ENCODE measurements around the gene DLGAP1. TPM values are rescaled to one million over a fixed set of nuclear protein-coding genes. Genes with fewer than 3 reads are reported as not detected.

DLGAP1 gene
- polyA plus RNA-seq, 1 of the 3 experiments (the other 2 are of a cell fraction) = not detected

DNA sequence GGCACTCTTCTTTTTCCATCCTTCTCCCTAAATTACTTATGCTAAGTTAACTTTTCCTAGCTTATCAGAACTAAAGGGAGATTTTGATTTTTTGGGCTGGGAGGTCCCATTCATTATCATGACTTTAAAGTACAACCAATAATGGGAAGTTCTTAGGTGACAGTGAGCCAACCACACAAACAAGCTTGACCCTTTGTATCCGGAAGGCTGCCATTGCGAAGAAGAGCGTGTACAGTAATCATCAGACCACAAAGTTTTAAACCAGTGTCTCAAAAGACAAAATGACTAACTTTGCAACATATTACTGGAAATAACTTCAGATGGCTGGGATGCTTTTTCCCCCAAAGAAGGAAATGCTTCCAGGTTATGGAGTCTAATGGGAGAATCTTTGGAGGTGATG is 707.0 kb downstream of the DLGAP1 start:
- Histone ChIP-seq H3K79me2 (ENCODE audit: insufficient read depth) (no peaks in the 10 kb centered on the region), H3K4me3 (ENCODE audit: low read depth in 2 of 2, low read length in 1 of 2) (no peak overlapping the region), H3K9ac (no peak overlapping the region), H3K27ac (ENCODE audit: low read depth in 2 of 2, low read length in 1 of 2) (no peak overlapping the region), H3K4me1 (ENCODE audit: control insufficient read depth in 1 of 2, insufficient read depth in 2 of 2, low read depth in 1 of 2, low read length in 1 of 2) (peaks cover 0 to 4% of the 10 kb centered on the region in 2 experiments; a peak in 1 of 4 replicates), H3K9me2 (no peaks in the 10 kb centered on the region), H3K4me2 (no peak overlapping the region), H2AFZ (ENCODE audit: low read depth) (no peak overlapping the region), H3K27me3 (ENCODE audit: insufficient read depth) (no peaks in the 10 kb centered on the region; the same call in 1 of the 2 replicates), H3K9me3 (no peaks in the 10 kb centered on the region), H3F3A (replicated peaks; ENCODE audit: insufficient read depth) (no peaks in the 10 kb centered on the region), H3K36me3 (replicated peaks in 1 of 2; ENCODE audit: control insufficient read depth in 1 of 2, insufficient read depth in 2 of 2, low read length in 1 of 2) (no peaks in the 10 kb centered on the region), H4K20me1 (ENCODE audit: insufficient read depth) (no peaks in the 10 kb centered on the region)
- ChIA-PET POLR2A (no interaction called here), CTCF (no interaction called here)
- TF ChIP-seq, protein P1, sequence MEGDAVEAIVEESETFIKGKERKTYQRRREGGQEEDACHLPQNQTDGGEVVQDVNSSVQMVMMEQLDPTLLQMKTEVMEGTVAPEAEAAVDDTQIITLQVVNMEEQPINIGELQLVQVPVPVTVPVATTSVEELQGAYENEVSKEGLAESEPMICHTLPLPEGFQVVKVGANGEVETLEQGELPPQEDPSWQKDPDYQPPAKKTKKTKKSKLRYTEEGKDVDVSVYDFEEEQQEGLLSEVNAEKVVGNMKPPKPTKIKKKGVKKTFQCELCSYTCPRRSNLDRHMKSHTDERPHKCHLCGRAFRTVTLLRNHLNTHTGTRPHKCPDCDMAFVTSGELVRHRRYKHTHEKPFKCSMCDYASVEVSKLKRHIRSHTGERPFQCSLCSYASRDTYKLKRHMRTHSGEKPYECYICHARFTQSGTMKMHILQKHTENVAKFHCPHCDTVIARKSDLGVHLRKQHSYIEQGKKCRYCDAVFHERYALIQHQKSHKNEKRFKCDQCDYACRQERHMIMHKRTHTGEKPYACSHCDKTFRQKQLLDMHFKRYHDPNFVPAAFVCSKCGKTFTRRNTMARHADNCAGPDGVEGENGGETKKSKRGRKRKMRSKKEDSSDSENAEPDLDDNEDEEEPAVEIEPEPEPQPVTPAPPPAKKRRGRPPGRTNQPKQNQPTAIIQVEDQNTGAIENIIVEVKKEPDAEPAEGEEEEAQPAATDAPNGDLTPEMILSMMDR (IDR thresholded peaks at IDR 0.05) = no peak
- no peak for TF ChIP-seq SMC3 (IDR thresholded peaks at IDR 0.05; ENCODE audit: low read depth, low read length)
- no peak for TF ChIP-seq TEAD4 (IDR thresholded peaks at IDR 0.05; ENCODE audit: borderline replicate concordance, insufficient read depth)
- no peak for TF ChIP-seq CHD2 (IDR thresholded peaks at IDR 0.05; ENCODE audit: low read length, partially characterized antibody)
- TF ChIP-seq IRF3 (IDR thresholded peaks at IDR 0.05; ENCODE audit: low read depth, low read length) = no peak
- TF ChIP-seq GATA2 (CRISPR knock-in tag; IDR thresholded peaks at IDR 0.05) = no peak
- TF ChIP-seq, protein P2, sequence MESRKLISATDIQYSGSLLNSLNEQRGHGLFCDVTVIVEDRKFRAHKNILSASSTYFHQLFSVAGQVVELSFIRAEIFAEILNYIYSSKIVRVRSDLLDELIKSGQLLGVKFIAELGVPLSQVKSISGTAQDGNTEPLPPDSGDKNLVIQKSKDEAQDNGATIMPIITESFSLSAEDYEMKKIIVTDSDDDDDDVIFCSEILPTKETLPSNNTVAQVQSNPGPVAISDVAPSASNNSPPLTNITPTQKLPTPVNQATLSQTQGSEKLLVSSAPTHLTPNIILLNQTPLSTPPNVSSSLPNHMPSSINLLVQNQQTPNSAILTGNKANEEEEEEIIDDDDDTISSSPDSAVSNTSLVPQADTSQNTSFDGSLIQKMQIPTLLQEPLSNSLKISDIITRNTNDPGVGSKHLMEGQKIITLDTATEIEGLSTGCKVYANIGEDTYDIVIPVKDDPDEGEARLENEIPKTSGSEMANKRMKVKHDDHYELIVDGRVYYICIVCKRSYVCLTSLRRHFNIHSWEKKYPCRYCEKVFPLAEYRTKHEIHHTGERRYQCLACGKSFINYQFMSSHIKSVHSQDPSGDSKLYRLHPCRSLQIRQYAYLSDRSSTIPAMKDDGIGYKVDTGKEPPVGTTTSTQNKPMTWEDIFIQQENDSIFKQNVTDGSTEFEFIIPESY (IDR thresholded peaks at IDR 0.05; ENCODE audit: borderline replicate concordance, low read depth) = no peak
- TF ChIP-seq TCF12 (IDR thresholded peaks at IDR 0.05) = no peak
- TF ChIP-seq RXRA (IDR thresholded peaks at IDR 0.05; ENCODE audit: borderline replicate concordance, low read depth) = no peak
- DNase-seq = no peak
- 14% methylated on average over 3 of the region's 3 CpGs for WGBS (ENCODE audit: low lambda C conversion rate)

DNA sequence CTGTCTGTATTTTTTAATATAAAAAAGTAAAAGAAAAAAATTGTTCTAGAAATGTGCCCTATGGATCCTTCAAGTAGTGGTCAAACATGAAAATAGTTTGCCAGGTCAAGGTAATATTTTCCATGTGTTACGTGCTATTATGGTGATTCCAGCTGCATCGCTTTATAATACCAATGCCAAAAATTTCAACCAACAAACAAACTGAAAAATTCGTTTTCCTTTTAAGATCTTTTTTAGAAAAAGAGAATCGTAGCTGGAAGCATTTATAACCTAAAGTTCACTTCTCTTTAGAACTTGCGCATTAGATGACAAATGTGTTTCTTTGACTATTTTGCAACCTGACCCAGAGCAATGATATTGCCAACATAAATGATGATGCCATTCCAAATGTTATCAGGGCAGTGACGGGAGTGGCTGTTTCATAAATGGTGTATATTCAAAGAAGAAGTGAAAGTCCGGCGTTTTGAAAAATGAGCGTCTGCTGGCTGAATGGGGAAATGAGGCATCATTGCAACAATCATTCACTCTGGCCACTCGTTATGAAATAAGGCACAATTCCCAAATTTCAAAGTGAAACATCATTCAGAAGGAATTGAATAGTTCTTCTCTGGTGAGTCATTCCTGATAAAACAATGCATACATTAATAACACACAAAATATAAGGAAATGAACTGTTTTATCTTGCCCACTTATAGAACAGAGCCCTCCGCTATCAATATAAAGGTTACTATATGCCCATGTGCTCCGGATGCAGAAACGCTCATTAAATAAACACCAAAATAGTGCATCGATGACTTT is 707.7 kb downstream of the DLGAP1 start:
- Histone ChIP-seq H3K27ac (ENCODE audit: low read depth in 2 of 2, low read length in 1 of 2) (no peak overlapping the region), H3K27me3 (ENCODE audit: insufficient read depth) (no peaks in the 10 kb centered on the region; the same call in 1 of the 2 replicates), H3K4me1 (ENCODE audit: control insufficient read depth in 1 of 2, insufficient read depth in 2 of 2, low read depth in 1 of 2, low read length in 1 of 2) (peaks cover 0 to 4% of the 10 kb centered on the region in 2 experiments; a peak in 1 of 4 replicates), H3K9me2 (no peaks in the 10 kb centered on the region), H3F3A (replicated peaks; ENCODE audit: insufficient read depth) (no peaks in the 10 kb centered on the region), H3K4me2 (no peak overlapping the region), H3K36me3 (replicated peaks in 1 of 2; ENCODE audit: control insufficient read depth in 1 of 2, insufficient read depth in 2 of 2, low read length in 1 of 2) (no peaks in the 10 kb centered on the region), H3K9ac (no peak overlapping the region), H3K79me2 (ENCODE audit: insufficient read depth) (no peaks in the 10 kb centered on the region), H3K4me3 (ENCODE audit: low read depth in 2 of 2, low read length in 1 of 2) (no peak overlapping the region), H2AFZ (ENCODE audit: low read depth) (no peak overlapping the region), H4K20me1 (ENCODE audit: insufficient read depth) (no peaks in the 10 kb centered on the region), H3K9me3 (no peaks in the 10 kb centered on the region)
- CTCF ChIA-PET = no interaction called here
- no peak for DNase-seq
- POLR2A ChIA-PET = no interaction called here
- WGBS (ENCODE audit: low lambda C conversion rate) = 48% methylated on average over 14 of the region's 14 CpGs
- TF ChIP-seq GATA2 (CRISPR knock-in tag; IDR thresholded peaks at IDR 0.05) (no peak), FOXM1 (IDR thresholded peaks at IDR 0.05; ENCODE audit: low read depth) (no peak), YY1 (IDR thresholded peaks at IDR 0.05; ENCODE audit: low read depth) (no peak), FOSL2 (IDR thresholded peaks at IDR 0.05; ENCODE audit: borderline replicate concordance, low read depth) (no peak), ELF1 (IDR thresholded peaks at IDR 0.05) (no peak), RAD21 (IDR thresholded peaks at IDR 0.05; ENCODE audit: low read length) (no peak), MAX (IDR thresholded peaks at IDR 0.05; ENCODE audit: low read depth) (no peak), NFIC (IDR thresholded peaks at IDR 0.05; ENCODE audit: borderline replicate concordance) (no peak)
- TF ChIP-seq, protein P3, sequence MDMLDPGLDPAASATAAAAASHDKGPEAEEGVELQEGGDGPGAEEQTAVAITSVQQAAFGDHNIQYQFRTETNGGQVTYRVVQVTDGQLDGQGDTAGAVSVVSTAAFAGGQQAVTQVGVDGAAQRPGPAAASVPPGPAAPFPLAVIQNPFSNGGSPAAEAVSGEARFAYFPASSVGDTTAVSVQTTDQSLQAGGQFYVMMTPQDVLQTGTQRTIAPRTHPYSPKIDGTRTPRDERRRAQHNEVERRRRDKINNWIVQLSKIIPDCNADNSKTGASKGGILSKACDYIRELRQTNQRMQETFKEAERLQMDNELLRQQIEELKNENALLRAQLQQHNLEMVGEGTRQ (IDR thresholded peaks at IDR 0.05; ENCODE audit: borderline replicate concordance, low read depth, low read length) = no peak
- TF ChIP-seq, protein P1 (IDR thresholded peaks at IDR 0.05) = no peak
